HepG2 (cell line): ENCODE data around the gene SOBP. TPM values are rescaled to one million over a fixed set of nuclear protein-coding genes. Genes with fewer than 3 reads are reported as not detected.
A peak's percentile ranks its signal among the peaks of the same experiment; 100 is the strongest.

Experiments
- CEBPB ChIP-seq: IDR thresholded peaks from 2 replicates; pipeline ENCODE4 v1.6.1; 2011; ENCODE audit warnings: low read depth, low read length, improper control_type of control experiment, borderline replicate concordance
- DNMT3B ChIP-seq: conservative IDR thresholded peaks from 2 replicates; pipeline ENCODE4 v1.6.1; 2016; ENCODE audit warnings: missing biosample characterization, control low read depth
- GLMP ChIP-seq: sonication (generic); formaldehyde crosslinking; IDR thresholded peaks from 2 replicates; pipeline ENCODE4 v1.9.0; 2021; ENCODE audit warnings: missing genetic modification reagents, mild to moderate bottlenecking, borderline replicate concordance
- GTF2F1 ChIP-seq: fragments of 150-350 bp; IDR thresholded peaks from 2 replicates; pipeline ENCODE4 v1.6.1; 2014; ENCODE audit warnings: low read length
- KDM1A ChIP-seq: IDR thresholded peaks from 2 replicates; pipeline ENCODE4 v1.6.1; 2016; ENCODE audit warnings: missing compliant biosample characterization
- MED13 ChIP-seq: sonication (generic); formaldehyde crosslinking; IDR thresholded peaks from 2 replicates; pipeline ENCODE4 v1.5.0; 2020; ENCODE audit warnings: missing genetic modification reagents
- PITX1 ChIP-seq: sonication (generic); formaldehyde crosslinking; IDR thresholded peaks from 2 replicates; pipeline ENCODE4 v1.5.1; 2020; ENCODE audit warnings: mild to moderate bottlenecking, missing genetic modification reagents
- RBM22 ChIP-seq: fragments of 200-400 bp; formaldehyde crosslinking; optimal IDR thresholded peaks from 2 replicates; pipeline ENCODE3; 2017; ENCODE audit warnings: mild to moderate bottlenecking, low read length, moderate library complexity
- SALL2 ChIP-seq: sonication (generic); formaldehyde crosslinking; IDR thresholded peaks from 2 replicates; pipeline ENCODE4 v1.8.1; 2023; ENCODE audit warnings: mild to moderate bottlenecking, missing genetic modification reagents, inconsistent platforms
- SMAD1 ChIP-seq: sonication (generic); formaldehyde crosslinking; IDR thresholded peaks from 2 replicates; pipeline ENCODE4 v1.4.0; 2020; ENCODE audit warnings: missing genetic modification reagents, low read depth, mild to moderate bottlenecking, borderline replicate concordance
- SRF ChIP-seq: IDR thresholded peaks from 2 replicates; pipeline ENCODE4 v1.6.1; 2011; ENCODE audit warnings: mild to moderate bottlenecking, low read depth, low read length, moderate library complexity
- ZBTB7B ChIP-seq: sonication (generic); formaldehyde crosslinking; IDR thresholded peaks from 2 replicates; pipeline ENCODE4 v1.4.0; 2020; ENCODE audit warnings: missing genetic modification reagents
- ZFP36L1 ChIP-seq: sonication (generic); formaldehyde crosslinking; IDR thresholded peaks from 2 replicates; pipeline ENCODE4 v1.8.0; 2022; ENCODE audit warnings: mild to moderate bottlenecking, missing genetic modification reagents, moderate library complexity
- ZNF326 ChIP-seq: sonication (generic); formaldehyde crosslinking; IDR thresholded peaks from 2 replicates; pipeline ENCODE4 v1.4.0; 2020; ENCODE audit warnings: missing genetic modification reagents, borderline replicate concordance
- ZNF354B ChIP-seq: sonication (generic); formaldehyde crosslinking; IDR thresholded peaks from 2 replicates; pipeline ENCODE4 v1.8.0; 2022; ENCODE audit warnings: mild to moderate bottlenecking, missing genetic modification reagents
- ZNF547 ChIP-seq: sonication (generic); formaldehyde crosslinking; IDR thresholded peaks from 2 replicates; pipeline ENCODE4 v1.5.1; 2020; ENCODE audit warnings: mild to moderate bottlenecking, missing genetic modification reagents
- ZNF577 ChIP-seq: sonication (generic); formaldehyde crosslinking; IDR thresholded peaks from 2 replicates; pipeline ENCODE4 v1.4.0; 2020; ENCODE audit warnings: mild to moderate bottlenecking, low read depth, missing genetic modification reagents, borderline replicate concordance
- ZNF660 ChIP-seq: sonication (generic); formaldehyde crosslinking; IDR thresholded peaks from 2 replicates; pipeline ENCODE4 v1.5.1; 2020; ENCODE audit warnings: mild to moderate bottlenecking, low read depth, missing genetic modification reagents, borderline replicate concordance
- polyA plus RNA-seq, 8 experiments: library from polyadenylated mRNA; depleted of rRNA in 3 of 8; stranded (reverse) in 7 of 8; unstranded in 1 of 8; fragments of >200 nt; fragmentation: Illumina TruSeq in 4 of 8; extraction: Trizol in 4 of 8; gene quantifications; 2 replicates each; pipeline versions ENCODE4 v1.2.1 to v1.2.3, GENCODE V29; 2011 to 2016; ENCODE audit warnings: low read depth in 4 of 8, missing spikeins in 1 of 8, mixed read lengths in 1 of 8; ENCODE audit not compliant: insufficient read depth in 1 of 8
- total RNA-seq, 5 experiments: library from RNA; depleted of rRNA; stranded (reverse); fragments of >200 nt; fragmentation: Illumina TruSeq; extraction: Trizol; gene quantifications; 2 replicates each; pipeline ENCODE4 v1.2.3, GENCODE V29; 2016; ENCODE audit warnings: low read depth in 1 of 5
- TF ChIP-seq, protein P1 (sequence below): IDR thresholded peaks from 2 replicates; pipeline ENCODE4 v1.6.1; 2016; ENCODE audit warnings: low read depth, missing genetic modification reagents, missing compliant biosample characterization
- TF ChIP-seq, protein P2 (sequence below): sonication (generic); formaldehyde crosslinking; IDR thresholded peaks from 2 replicates; pipeline ENCODE4 v1.4.0; 2020; ENCODE audit warnings: missing genetic modification reagents, borderline replicate concordance

SOBP gene
- total and polyA plus RNA-seq, 2 of the 13 experiments (the other 11 are each of a cell fraction or from before 2014, with no cell fraction given) = 1.5 to 6.9 TPM

- TF ChIP-seq CEBPB (no peak), PITX1 (peak; percentile 35; the same call in 1 of the 2 replicates), ZNF326 (CRISPR knock-in tag) (no peak), ZFP36L1 (CRISPR knock-in tag) (no peak), SRF (no peak), GTF2F1 (no peak), DNMT3B (no peak), ZBTB7B (CRISPR knock-in tag) (no peak; the same call in none of the 2 replicates), MED13 (no peak), ZNF577 (no peak), RBM22 (no peak), ZNF354B (CRISPR knock-in tag) (no peak), KDM1A (CRISPR knock-in tag) (no peak), ZNF547 (CRISPR knock-in tag) (0 out of 2 replicates have a peak, but pooled peaks have one; percentile 12), SMAD1 (CRISPR knock-in tag) (no peak), SALL2 (CRISPR knock-in tag) (no peak), GLMP (CRISPR knock-in tag) (no peak), ZNF660 (CRISPR knock-in tag) (no peak)
- TF ChIP-seq, protein P1, sequence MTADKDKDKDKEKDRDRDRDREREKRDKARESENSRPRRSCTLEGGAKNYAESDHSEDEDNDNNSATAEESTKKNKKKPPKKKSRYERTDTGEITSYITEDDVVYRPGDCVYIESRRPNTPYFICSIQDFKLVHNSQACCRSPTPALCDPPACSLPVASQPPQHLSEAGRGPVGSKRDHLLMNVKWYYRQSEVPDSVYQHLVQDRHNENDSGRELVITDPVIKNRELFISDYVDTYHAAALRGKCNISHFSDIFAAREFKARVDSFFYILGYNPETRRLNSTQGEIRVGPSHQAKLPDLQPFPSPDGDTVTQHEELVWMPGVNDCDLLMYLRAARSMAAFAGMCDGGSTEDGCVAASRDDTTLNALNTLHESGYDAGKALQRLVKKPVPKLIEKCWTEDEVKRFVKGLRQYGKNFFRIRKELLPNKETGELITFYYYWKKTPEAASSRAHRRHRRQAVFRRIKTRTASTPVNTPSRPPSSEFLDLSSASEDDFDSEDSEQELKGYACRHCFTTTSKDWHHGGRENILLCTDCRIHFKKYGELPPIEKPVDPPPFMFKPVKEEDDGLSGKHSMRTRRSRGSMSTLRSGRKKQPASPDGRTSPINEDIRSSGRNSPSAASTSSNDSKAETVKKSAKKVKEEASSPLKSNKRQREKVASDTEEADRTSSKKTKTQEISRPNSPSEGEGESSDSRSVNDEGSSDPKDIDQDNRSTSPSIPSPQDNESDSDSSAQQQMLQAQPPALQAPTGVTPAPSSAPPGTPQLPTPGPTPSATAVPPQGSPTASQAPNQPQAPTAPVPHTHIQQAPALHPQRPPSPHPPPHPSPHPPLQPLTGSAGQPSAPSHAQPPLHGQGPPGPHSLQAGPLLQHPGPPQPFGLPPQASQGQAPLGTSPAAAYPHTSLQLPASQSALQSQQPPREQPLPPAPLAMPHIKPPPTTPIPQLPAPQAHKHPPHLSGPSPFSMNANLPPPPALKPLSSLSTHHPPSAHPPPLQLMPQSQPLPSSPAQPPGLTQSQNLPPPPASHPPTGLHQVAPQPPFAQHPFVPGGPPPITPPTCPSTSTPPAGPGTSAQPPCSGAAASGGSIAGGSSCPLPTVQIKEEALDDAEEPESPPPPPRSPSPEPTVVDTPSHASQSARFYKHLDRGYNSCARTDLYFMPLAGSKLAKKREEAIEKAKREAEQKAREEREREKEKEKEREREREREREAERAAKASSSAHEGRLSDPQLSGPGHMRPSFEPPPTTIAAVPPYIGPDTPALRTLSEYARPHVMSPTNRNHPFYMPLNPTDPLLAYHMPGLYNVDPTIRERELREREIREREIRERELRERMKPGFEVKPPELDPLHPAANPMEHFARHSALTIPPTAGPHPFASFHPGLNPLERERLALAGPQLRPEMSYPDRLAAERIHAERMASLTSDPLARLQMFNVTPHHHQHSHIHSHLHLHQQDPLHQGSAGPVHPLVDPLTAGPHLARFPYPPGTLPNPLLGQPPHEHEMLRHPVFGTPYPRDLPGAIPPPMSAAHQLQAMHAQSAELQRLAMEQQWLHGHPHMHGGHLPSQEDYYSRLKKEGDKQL (CRISPR knock-in tag) = no peak
- TF ChIP-seq, protein P2, sequence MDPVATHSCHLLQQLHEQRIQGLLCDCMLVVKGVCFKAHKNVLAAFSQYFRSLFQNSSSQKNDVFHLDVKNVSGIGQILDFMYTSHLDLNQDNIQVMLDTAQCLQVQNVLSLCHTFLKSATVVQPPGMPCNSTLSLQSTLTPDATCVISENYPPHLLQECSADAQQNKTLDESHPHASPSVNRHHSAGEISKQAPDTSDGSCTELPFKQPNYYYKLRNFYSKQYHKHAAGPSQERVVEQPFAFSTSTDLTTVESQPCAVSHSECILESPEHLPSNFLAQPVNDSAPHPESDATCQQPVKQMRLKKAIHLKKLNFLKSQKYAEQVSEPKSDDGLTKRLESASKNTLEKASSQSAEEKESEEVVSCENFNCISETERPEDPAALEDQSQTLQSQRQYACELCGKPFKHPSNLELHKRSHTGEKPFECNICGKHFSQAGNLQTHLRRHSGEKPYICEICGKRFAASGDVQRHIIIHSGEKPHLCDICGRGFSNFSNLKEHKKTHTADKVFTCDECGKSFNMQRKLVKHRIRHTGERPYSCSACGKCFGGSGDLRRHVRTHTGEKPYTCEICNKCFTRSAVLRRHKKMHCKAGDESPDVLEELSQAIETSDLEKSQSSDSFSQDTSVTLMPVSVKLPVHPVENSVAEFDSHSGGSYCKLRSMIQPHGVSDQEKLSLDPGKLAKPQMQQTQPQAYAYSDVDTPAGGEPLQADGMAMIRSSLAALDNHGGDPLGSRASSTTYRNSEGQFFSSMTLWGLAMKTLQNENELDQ (CRISPR knock-in tag) = no peak
These were observed 862 bp upstream of the SOBP start (continued) for GRCh38 chr6:107488875-107489635.
